HG03575 (cell line): Measurements from ENCODE around the gene PAOX.
A peak's percentile ranks its signal among the peaks of the same experiment; 100 is the strongest.
"Not testable (repeated sequence)": the region's sequence is repeated elsewhere in the genome, so short reads cannot be mapped to it uniquely, and the experiment has no call there.

ENCODE experiments used
- ATAC-seq: cut with Tn5 transposase; IDR thresholded peaks from one replicate; pipeline ENCODE4 v1.9.1; 2021; ENCODE audit not compliant: unreplicated experiment, insufficient number of reproducible peaks, low FRiP score; ENCODE audit errors: extremely low read depth

PAOX gene

DNA sequence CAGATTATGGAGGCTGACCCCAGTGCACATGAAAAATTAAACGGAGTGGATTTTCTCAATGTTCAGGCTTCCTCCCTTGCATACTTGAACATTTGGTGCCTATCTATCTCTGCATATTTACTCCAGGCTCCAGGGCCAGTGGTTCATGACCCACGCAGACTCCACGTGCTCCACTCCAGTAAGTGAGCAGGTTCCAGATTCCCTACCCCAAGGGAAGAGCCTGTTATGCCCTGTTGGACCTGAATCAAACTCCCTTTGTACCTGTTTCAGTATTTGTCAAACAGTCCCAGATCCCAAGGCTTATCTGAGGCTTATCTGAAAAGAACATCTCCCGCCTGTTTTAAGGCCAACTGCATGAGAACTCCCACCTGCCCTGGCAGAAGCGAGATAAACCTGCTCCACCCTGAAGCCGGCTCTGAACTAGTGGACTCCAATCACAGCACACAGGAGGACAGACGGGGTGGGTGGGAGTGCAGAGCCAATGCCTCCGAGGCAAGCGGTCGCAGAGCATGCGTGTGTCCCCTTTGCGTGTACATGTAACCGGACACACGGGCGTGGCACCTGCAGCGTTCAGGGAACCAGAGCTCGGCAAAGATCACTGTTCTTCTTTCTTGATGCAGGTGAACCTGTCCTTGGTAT, 19.0 kb upstream of the PAOX start:
- ATAC-seq = no peak

DNA sequence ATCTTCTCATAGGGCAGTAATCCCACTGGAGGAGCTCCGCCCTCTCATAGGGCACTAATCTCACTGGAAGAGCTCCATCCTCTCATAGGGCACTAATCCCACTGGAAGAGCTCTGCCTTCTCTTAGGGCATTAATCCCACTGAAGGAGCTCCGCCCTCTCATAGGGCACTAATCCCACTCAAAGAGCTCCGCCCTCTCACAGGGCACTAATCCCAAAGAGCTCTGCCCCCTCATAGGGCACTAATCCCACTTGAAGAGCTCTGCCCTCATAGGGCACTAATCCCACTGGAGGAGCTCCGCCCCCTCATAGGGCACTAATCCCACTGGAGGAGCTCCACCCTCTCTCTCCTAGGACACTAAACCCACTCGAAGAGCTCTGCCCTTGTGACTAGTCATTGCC, 17.8 kb upstream of the PAOX start:
- no peak for ATAC-seq

DNA sequence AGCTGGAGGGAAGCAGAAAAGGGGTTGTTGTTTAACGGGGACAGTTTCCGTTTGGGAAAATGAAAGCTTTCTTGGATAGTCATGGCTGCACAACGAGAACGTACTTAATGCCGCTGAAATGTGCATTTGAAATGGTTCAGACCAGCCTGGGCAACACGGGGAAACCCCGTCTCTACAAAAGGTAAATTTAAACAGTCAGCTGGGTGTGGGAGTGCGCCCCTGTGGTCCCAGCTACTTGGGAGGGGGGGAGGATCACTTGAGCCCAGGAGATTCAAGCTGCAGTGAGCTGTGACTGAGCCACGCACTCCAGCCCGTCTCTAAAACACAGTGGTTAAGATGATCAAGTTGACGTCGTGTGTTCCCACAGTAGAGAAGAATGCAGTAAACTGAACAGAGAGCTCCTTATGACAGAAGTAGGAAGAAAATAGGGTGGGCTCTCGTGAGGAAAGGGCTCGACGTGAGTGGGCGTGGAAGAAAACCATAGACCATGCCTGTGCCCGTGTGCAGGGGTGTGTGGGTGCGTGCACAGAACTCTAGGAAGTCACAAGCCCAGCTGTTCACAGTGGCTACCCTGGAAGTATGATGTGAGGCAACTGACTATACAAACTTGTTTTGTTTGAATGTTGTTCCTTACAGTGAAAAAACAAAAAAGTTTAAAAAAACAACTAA, 17.2 kb upstream of the PAOX start:
- no peak for ATAC-seq

DNA sequence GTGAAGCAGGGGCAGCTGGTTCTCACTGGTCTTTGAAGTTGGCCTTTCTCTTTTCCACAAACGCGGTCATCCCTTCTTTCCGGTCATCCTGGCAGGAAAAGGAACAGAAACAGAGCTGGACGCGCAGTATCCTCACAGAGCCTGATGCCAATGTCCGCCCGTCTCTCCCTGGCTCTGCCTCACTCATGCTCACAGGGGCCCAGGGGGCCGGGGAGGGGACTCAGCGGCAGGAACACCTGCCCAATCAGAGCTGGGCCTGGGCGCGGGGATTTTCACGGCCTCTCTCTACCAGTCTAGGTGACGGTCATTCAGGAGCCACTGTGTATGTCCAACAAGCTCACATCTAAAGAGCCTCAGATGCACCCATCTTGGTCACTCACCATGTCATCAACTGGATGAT, 16.2 kb upstream of the PAOX start:
- ATAC-seq = no peak

DNA sequence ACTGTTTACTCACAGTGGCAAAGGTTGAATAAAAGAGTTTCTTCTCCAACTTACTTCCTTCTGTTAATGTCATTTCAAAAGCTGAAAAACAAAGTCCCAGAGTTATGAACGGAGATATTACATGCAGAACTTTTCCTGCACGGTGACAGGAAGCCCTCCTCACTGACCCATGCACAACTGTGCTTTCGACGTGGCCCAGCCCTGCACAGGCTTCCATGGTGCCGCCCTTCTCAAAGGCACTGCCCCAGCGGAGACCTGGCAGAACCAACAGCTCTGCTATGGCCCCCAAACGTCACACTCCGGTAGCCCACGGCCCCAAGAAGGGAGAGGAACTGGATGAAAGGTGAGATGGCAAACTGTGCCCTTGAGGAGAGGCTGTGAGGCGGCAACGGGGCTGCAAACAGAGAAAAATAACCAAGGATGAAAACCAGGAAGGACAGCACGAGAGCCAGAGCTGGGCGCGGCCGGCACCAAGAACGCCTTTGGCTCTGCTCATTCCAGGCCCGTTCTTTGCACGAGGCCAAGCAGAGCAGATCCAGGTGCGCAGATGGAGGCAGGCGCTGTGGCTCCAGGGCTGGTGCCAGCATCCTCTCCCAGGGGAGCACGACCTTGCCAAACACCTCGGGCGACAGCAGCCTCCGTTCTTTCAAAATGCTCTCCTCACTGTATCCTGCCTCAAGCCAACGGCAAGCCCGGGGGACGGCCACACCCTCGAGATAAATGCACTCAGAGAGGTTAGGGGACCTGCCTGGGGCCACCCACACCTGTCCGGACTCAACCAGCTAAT, 14.2 kb upstream of the PAOX start:
- ATAC-seq = no peak

DNA sequence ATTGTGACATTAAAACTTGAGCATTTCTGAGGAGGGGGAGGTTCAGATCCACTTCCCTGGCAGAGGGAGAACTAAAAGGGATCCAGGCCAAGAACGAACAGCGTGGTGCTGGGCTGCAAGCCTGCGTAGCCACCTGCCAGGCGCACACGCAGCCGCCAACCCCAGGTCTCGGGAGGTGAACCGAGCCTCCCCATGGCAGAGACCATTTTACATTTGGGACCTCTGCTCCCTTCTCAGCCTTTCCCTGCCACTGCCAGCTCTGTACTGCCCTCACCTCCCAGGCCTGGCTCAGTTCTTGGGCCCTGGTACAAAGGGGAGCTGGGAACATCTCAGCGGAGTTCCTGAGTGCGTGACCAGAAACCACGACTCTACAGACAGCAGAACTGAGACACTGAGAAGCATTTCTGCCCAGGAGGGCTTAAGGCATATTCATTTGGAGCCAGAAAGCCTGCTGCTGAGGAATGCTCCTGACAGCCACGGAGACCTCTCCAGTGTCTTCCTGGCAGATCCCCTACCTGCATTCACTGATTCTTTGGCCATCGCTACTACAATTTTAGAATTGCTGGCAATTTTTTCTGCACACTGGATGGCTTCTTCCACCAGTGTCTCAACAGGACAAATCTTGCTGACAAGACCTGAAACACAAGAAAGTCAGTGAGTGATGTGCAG, 13.5 kb upstream of the PAOX start:
- no peak for ATAC-seq

DNA sequence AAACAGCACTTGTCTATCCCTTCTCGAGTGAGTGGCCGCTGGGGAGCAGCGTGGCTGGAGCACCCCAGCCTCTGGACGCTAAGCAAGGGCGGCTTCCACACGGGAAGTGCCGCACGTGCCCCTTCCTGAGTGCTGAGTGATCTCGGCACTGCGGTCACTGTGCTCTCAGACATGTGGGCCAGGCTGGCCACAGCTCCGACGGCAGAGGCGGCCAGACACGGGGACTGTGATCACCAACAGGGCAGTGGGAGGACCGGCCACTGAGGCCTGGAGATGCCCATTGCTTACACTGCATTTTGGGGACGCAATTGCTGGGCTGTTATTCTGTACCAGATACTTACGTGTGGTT, 13.0 kb upstream of the PAOX start:
- no peak for ATAC-seq

DNA sequence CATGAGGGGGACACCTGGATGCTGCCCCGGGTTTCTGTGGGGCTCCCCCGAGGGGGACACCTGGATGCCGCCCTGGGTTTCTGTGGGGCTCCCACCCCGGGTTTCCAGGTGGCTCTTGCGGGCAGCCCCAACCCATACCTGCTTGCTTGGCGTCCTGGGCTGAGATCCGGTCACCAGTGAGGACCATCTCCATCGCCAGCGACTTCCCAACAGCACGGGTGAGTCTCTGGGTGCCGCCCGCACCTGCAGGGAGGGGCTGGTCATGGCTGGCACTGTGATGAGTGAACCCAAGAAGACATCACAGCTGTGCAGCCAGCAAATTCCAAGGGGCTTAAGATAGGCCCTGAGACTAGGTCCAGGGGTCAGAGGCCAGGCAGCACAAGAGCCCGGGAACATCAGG, 12.3 kb upstream of the PAOX start:
- ATAC-seq = no peak

DNA sequence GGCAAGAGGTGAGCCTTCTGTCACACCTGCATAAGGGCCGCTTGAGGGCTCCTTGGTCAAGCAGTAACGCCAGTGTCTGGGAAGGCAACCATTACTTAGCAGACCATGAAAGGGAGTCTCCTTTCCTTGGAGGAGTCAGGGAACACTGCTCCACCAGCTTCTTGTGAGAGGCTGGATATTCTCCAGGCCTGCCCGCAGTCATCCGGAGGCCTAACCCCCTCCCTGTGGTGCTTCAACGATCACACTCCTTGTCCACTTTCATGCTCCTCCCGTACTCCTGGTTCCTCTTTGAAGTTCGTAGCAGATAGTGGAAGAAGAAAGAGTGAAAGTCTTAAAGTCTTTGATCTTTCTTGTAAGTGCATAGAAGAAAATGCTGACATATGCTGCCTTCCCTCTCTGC, 11.6 kb upstream of the PAOX start:
- ATAC-seq = not testable (repeated sequence)

DNA sequence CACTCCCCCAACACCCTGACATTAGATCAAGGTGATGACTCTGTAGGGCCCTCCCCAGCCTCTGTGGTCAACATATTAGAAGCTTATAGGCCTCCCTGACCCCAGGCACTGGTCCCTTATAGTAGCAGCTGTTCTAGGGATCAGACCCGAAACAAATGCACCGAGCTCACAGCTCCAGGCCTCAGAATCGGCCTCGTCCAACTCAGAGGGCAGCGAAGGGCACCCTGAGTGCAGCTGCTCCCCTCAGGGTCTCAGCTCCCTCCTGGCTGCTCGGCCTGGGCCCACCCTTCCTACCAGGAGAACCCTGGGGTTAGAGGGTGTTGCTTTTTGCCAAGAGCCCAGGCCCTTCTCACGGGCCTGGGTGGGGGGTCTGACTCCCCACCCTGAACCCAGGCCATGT, 10.9 kb upstream of the PAOX start:
- ATAC-seq = no peak

DNA sequence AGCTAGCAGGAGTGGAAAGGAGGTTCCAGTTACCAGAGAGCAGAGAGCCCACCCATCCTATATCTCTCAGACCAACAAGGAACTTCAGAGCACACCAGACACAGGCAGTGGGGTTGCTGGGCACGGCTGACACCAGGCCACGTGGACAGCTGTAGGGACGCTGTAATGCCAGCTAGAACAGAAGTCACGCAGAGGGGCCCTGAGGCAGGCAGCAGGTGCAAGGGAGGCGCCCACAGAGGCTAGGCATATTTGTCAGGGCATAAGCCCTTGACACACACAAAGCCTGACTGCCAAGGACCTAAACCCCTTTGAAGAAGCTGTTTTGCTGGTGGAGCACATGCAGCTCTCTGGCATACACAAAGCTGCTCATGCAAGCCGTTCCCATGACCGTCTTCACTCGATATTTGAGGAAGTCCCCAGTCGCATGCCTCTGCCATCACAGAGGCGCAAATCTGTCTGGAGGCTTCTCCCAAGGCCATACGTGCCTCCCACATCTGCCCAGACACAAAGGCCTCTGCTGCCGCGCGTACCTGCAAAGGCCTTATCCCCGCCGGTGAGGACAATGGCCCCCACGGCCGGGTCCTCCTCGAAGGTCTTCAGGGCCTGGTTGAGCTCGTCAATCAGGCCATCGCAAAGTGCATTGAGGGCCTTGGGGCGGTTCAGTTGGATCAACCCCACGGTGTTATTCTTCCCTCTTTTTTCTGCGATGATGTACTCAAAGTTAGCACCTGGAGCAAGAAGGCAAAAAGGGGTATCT, 8.9 kb upstream of the PAOX start:
- no peak for ATAC-seq

DNA sequence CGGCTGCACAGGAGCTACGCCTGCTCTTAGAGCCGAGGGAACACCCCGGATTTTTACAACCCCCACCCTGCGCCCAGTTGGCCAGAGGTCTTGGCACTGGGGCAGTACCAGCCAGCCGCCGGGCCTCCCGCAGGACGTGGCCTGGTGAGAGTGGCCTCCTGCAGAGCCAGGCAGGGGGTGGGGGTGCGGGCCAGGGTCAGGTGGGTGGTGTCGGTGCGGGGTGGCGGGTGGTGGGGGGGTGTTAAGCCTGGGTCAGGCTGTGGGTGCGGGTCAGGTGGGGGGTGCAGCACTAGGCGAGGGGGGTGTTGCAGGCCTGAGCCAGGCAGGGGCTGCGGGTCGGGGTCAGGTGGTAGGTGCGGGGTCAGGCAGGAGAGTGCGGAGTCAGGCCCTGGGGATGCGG, 6.6 kb upstream of the PAOX start:
- ATAC-seq = no peak

DNA sequence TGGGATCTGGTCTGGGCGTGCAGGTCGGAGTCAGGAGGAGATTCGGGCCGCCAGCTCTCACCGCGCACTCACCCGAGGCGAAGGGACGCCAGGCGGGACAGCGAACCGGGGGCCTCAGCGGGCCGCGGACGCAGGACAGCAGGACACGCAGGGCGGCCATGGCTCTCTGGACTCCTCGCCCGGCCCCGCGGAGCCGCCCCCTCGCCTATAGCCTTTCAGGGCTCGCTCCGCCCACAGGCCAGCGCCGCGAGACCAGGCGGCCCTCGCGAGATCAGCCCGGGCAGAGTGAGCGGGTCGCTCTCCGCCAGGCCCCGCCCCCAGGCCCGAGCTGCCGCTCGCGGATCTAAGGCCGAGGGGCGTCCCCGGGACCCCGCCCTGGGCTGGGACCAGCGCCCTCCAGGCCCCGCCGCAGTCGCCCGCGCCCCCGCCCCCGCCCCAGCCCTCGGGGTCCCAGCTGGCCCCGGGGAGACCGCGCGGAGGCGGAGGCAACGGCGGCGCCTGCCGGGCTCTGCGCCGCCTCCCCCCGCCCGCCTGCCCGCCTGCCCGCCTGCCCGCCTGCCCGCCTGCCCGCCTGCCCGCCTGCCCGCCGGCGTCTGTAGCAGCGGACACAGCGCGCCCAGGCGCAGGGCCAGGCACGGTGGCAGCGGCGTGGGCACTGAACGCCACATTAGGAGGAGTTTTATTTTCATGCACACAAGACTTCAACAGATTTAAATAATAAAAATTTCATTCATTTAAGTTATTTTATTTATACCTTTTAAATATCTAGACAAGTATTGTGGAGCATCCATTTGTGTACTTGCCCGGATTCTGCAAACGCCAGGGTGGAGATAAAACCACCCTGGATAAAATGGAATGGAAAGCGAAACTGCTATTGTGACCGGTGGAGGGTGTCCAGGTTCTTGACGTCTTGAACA, 5.6 kb upstream of the PAOX start, which contains the start of gene ECHS1:
TSS of gene ECHS1 (minus strand) at position 181 of the 917 bp plus-strand sequence. CDS start at position 160, 21 bp downstream.
- peak; percentile 58 for ATAC-seq

DNA sequence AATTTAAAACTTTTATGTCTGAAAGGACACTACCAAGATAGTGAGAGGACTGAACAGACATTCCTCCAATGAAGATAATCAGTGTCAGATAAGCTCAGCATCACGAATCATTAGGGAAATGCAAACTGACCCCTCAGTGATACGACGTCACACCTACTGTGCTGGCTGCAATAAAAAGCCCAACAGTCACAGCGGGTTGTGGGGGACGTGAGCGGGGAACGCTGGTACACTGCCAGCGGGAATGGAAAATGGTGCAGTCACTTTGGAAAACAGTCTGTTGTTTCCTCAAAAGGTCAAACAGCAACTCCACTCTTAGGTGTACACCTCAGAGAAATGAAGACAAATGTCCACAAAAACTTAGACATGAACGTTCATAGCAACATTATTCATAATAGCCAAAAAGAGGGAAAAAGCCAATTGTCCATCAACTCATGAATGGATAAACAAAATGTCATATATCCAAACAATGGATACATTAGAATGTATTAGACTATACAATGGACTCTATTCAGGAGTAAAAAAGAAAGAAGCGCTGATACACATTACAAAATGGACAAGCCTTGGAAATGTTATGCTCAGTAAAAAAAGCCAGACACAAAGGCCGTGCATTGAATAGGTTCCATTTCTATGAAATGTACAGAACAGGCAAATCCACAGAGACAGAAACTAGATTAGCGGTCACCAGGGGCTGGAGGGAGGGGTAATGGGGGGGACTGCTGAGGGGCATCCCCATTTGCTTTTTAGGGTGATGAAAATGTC, 3.5 kb upstream of the PAOX start:
- ATAC-seq = no peak

DNA sequence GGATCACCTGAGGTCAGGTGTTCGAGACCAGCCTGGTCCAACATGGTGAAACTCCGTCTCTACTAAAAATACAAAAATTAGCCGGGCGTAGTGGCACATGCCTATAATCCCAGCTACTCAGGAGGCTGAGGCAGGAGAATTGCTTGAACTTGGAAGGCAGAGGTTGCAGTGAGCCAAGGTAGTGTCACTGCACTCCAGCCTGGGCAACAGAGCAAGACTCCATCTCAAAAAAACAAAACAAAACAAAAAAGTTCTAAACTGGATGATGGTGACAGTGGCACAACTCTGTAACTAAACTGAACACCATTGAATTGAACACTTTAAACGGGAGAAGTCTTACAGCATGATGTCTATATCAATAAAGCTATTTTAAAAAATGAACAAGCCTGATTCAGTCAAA, 2.9 kb upstream of the PAOX start:
- ATAC-seq = not testable (repeated sequence)

DNA sequence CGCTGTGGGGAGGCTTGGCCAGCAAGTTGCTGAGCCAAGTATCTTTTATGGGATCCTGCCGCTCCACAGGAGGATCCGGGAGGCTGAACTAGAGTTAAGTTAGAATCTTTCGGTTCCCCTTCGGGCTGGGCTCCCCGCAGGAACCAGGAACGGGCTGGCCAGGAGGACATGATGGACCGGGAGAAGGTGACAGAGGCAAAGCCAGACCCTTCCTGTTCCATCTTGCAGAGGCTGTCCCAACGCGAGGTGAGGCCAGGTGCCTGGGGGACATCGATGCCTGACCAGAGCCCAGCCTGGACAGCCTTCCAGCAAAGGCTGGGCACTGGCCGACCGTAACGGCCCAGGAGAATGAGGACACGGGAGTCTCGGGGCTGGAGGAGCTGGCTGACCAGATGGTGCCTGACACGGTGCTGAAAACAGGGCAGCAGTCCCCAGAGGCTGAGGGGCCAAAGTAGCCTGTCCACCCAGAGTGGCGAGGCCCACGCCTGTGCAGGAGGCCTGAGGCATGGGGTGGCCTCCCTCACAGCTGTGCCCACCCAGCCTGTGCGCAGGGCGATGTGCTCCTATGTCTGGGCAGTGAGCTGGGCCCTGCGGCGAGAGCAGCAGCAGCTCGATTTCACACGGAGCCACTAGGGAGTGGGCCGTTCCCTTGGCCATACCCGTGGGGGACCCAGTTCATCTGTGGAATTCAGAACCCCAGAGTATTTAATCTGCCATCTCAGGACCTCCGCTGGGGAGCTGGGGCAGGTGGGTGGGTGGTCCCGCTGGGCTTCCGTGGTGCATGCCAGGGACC, 1.8 kb upstream of the PAOX start:
- ATAC-seq = no peak

DNA sequence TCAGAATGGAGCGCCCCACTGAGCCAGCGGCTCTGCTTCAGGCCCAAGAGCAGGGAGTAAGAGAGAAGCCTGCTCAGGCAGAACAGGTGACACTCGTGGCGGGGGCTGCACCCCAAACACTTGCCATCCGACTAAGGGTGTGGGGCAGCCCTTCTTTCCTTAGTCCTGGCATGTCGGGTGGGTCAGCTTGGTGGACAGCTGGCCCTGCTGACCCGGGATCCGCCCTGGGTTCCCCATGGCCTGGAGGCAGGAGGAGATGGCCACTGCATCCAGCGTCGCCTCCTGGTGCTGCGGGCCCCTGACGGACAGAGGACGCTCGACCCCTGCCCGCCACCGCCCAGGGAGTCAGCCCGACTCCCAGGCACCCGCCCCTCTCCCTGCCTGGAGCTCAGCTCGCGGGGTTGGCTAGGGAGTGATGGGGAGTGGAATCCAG, 1.2 kb upstream of the PAOX start:
- ATAC-seq = no peak
